Tongue (tissue), 2 donors: Measurements from ENCODE around the gene MRGPRG. TPM values are rescaled to one million over a fixed set of nuclear protein-coding genes. Genes with fewer than 3 reads are reported as not detected.

Experiments
- DNase-seq: peaks from one replicate; pipeline ENCODE4 v3.0.0-alpha.2; 2015
- total RNA-seq: library from RNA; depleted of rRNA; stranded (reverse); fragments of >200 nt; gene quantifications from one replicate; pipeline ENCODE4 v1.2.3, GENCODE V29; 2014

Gene MRGPRG
- total RNA-seq, 1 donor from 2014 or later = not detected

GRCh38 chr11:3206922-3207204 lies 11.8 kb downstream of the MRGPRG start:
- DNase-seq = no peak

- DNase-seq = no peak
Observed at GRCh38 chr11:3206156-3206921, 12.3 kb downstream of the MRGPRG start.

GRCh38 chr11:3205261-3206155 lies 13.1 kb downstream of the MRGPRG start:
- DNase-seq = no peak

- DNase-seq = no peak
Observed at GRCh38 chr11:3204141-3205015, 14.2 kb downstream of the MRGPRG start.

GRCh38 chr11:3203221-3204043 lies 15.2 kb downstream of the MRGPRG start:
- peak; percentile 10 for DNase-seq

GRCh38 chr11:3202759-3203158 lies 15.9 kb downstream of the MRGPRG start:
- no peak for DNase-seq

- no peak for DNase-seq
Observed at GRCh38 chr11:3202305-3202704, 16.3 kb downstream of the MRGPRG start.

- DNase-seq = no peak
Observed at GRCh38 chr11:3201677-3202181, 16.9 kb downstream of the MRGPRG start.

DNA sequence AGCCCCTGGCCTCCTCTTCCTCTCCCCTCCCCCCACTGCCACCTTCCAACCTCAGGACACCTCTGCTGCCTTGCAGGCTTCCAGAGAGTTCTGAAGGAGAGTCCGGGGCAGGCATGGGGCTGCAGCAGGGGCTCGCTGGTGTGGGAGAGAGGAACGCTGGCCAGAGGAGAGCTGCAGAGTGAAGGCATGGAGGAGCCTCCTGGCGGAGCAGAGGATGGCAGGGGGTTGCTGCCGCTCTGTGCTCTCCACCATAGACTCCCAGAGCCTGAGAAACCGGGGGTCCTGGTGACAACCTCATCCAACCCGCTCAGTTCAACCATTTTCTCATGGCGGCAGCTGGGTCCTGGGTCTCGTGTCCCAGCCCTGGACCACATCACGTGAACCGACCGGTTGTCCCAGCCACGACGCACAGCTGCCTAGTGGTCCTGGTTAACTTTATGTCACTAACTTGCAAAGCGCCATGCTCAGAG lies 17.5 kb downstream of the MRGPRG start:
- DNase-seq = no peak

DNA sequence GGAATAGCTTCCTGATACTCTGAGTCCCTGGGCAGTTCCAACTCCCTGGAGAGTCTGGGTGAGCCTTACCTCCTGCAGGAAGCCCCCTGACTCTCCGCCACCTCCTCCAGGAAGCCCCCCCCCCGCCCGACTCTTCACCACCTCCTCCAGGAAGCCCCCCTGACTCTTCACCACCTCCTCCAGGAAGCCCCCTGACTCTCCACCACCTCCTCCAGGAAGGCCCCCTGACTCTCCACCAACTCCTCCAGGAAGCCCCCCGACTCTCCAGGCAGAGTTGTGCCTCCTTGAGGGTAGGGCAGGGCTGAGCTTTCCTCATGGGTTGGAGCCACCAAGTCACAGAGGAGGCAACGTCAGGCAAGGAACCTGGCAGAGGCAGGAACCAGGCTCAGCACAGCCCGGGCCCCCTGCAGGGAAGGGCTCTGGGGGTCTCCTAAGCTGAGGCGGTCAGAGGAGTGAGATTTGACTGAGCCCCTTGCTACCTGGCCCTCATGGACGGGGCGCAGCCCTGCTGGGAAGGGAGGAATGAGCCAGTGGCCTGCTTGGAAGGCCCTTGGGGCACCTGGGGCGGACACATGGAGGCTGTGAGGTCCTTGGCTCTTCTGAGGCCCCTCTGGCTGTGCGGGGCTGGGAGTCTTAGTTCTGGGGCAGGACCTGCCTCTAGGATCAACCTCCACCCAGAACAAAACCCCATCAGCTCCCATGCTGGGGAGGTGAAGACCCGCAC lies 18.1 kb downstream of the MRGPRG start:
- DNase-seq = no peak

DNA sequence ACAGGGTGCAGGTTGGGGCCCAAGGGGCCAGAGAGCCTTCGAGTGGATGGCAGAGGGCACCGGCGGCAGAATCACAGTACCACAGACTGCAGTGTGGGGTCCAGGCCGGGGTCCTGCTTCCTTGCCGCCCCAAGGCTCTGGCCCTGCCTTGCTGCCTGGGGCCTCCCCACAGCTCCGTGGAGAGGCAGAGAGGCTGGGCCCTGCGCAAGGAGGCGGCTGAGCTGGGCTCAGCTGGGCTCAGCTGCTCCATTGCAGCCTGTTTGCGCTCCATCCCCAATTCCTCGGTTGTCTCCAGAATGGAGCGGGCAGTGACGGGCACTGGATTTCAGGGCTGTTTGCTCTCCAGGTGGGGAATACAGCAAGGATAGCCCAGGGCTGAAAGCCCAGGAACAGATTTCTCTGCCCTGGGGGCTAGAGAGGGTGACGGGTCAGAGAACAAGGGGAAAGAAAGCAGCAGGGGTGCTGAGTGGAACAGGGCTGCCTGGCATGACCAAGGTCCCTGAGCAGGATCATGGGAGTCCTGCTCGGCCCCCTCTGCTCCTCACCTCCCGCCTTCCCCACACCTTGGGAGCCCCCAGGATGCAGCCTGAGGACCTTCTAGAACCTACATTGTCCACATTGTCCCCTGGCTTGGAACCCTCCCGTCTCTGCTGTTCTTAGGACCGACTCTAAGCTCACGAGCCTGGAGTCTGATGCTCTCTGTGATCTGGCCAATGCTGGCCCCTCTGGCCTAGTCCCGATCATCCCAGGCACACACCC lies 18.9 kb downstream of the MRGPRG start:
- DNase-seq = no peak

DNA sequence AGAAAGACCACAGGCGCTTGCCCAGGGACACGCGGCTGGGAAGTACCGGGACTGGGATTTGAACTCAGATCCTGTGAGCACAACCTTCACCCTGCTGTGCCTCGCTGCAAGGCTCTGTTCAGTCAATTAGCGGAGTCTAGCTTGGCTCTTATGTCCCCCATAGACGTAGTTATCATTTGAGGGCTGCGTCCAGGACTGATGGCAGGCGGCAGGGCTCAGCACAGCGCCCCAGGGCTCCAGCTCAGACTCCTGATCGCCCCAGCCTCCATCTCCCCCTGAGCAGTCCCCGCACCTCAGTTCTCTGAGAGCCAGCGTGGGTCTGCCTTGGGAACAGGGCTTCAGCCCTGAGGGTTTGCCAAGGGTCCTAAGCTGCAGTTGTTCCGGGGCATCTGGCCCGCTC lies 19.8 kb downstream of the MRGPRG start:
- no peak for DNase-seq

GRCh38 chr11:3197878-3198528 lies 20.6 kb downstream of the MRGPRG start:
- DNase-seq = no peak

DNA sequence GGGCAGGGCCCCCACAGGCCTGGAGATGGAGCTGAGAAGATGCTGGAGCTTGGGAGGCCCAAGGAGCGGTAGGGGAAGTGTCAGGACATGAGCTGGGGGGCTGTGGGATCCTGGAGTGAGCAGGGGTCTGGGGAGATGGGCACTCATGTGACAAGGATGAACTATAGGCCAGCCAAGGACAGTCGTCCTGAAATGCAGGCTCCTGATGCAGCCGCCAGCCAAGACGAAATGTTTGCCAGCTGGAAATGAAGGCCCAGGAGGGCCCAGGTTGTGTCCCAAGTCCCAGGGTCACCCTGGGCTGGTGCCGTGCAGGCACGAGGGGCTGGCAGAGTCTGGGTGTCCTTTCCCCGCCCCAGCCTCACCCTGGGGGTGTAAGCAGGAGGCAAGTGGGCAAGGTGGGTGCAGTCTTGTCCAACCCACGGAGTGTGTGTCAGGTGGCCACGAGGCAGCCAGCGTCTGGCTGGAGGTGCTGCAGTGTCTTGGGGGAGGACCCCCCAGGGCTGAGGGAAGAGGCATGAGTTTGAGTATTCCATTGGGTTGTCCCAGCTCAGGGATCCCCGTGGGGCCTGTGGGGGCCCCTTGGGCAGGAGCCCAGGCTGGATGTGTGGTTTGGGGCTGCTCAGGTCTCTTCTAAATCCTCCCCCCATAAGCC lies 21.4 kb downstream of the MRGPRG start:
- DNase-seq = no peak

DNA sequence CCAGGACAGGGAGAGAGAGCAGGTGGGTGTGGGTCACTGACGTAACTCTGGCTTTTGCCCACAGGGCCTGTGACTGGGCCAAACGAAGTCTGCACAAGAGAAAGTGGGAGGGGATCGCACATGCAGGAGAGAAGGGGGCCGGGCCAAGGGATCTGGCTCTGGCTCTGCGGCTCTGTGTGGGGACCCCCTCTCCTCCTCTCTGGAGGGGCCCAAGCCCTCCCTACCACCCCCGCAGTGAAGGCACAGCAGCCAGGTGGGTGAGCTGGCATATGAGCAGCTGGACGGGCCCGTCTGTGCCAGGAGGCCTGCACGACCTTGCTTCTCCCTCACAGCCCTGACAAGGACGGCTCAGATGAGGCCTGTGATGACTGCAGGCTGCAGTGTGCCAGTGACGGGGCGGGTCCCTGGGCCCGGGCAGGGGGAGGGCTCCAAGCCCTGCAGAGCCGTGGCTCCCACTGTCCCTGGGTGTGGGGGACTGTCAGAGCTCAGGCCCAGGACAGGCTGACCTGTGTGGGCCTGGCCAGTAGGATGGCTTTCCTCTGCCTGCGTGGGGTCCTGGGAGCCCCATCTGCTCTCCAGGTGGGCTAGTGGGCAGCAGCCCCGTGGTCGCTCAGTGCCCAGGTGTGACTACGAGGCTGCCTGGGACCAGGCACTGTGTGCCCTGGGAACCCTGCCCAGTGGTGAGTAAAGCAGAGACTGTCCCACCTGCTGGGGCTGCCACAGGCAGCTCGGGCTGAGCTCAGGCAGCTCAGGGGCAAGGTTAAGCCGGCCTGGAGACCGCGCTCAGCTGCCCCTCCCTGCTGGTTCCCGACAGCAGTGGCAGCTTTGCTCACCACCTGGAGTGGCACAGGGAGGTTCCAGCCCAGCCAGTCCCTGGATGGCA lies 22.2 kb downstream of the MRGPRG start:
- peak; percentile 38 for DNase-seq

DNA sequence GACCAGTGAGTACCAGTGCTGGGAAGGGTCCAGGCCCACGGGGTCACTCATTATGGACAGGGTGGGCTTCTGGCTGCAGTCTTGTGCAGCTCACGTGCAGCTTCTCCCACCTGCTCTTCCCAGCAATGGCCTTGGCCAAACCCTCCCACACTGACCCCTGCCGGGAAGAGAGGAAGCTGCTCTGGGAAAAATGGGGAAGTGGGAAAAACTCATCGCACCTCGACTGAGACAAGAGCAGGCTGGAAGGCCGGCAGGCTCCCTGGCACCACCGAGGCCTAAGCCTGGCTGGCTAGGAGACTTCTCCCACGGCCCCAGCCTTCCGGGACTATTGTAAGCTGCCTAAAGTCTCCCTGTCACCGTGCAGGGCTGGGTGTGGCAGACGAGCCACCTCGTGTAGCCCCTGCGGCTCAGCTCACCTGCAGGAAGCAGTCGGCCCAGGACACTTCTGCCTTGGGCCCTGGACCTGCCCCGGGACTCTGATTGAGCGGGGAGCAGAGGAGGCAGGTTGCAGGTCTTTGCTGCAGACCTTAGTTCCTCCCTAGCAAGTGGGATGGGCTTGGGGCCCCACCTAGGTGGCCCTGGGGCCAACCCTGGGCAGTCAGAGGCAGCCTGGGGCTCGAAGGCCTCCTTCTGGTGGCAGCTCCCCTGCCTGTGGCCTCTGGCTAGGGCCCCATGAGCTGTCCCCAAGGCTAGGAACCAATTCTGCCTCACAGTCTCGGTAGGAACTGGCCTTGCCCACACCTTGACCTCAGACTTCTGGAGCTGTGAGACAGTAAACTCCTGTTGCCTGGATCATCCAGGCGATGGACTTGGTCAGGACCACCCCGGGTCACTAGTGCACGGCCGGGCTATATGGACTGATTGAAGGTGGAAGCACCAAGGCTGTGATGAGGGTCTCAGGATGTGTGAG lies 23.1 kb downstream of the MRGPRG start:
- peak; percentile 35 for DNase-seq
